Kidney epithelial cell (primary cell): Measurements from ENCODE around the gene WNT3A. TPM values are rescaled to one million over a fixed set of nuclear protein-coding genes. Genes with fewer than 3 reads are reported as not detected.

ENCODE experiments used
- DNase-seq: peaks from one replicate; pipeline ENCODE4 v3.0.0-alpha.2; 2010; ENCODE audit warnings: low read depth
- H3K27me3 ChIP-seq: 2 replicates; pipeline ENCODE4 v1.6.0; 2011; ENCODE audit warnings: low read length; ENCODE audit not compliant: control insufficient read depth, insufficient read depth
- H3K36me3 ChIP-seq: 2 replicates; pipeline ENCODE4 v1.5.1; 2011; ENCODE audit warnings: low read length; ENCODE audit not compliant: control insufficient read depth, insufficient read depth
- H3K4me3 ChIP-seq: 2 replicates; pipeline ENCODE4 v1.5.1; 2011; ENCODE audit warnings: low read depth, mild to moderate bottlenecking, control low read depth, low read length
- total RNA-seq: library from RNA; depleted of rRNA; stranded (reverse); fragments of >200 nt; gene quantifications from 2 replicates; pipeline ENCODE4 v1.2.3, GENCODE V29; 2015
- TF ChIP-seq, protein P1 (sequence below): IDR thresholded peaks from 2 replicates; pipeline ENCODE4 v1.5.1; 2011; ENCODE audit warnings: mild to moderate bottlenecking, moderate library complexity, low read length, control low read depth, inconsistent platforms; ENCODE audit not compliant: insufficient read depth, poor library complexity, severe bottlenecking

Gene WNT3A
- total RNA-seq, 1 donor from 2014 or later: not detected

DNA sequence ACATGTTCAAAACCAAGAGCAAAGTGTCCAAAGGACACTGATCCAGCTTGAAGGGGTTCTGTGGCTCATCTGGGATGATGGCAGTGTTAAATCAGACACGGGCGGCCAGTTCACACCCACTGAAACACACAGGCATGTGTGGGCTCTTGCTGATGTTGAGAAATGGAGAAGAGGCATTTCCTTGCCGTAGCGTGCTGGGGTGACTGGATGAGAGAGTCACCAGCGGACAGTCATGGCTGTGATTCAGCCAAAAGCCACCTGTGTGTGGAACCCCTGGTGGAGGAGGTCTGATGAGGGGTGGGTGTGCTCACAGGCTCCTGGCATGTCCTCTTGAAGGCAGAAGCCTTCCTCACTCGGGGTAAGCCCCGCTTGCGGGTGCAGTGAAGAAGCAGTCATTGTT lies 89.1 kb downstream of the WNT3A start:
- Histone ChIP-seq H3K36me3 (peaks cover 5% of the 10 kb centered on the region), H3K4me3 (no peak overlapping the region), H3K27me3 (no peaks in the 10 kb centered on the region)
- TF ChIP-seq, protein P1, sequence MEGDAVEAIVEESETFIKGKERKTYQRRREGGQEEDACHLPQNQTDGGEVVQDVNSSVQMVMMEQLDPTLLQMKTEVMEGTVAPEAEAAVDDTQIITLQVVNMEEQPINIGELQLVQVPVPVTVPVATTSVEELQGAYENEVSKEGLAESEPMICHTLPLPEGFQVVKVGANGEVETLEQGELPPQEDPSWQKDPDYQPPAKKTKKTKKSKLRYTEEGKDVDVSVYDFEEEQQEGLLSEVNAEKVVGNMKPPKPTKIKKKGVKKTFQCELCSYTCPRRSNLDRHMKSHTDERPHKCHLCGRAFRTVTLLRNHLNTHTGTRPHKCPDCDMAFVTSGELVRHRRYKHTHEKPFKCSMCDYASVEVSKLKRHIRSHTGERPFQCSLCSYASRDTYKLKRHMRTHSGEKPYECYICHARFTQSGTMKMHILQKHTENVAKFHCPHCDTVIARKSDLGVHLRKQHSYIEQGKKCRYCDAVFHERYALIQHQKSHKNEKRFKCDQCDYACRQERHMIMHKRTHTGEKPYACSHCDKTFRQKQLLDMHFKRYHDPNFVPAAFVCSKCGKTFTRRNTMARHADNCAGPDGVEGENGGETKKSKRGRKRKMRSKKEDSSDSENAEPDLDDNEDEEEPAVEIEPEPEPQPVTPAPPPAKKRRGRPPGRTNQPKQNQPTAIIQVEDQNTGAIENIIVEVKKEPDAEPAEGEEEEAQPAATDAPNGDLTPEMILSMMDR: no peak
- no peak for DNase-seq

DNA sequence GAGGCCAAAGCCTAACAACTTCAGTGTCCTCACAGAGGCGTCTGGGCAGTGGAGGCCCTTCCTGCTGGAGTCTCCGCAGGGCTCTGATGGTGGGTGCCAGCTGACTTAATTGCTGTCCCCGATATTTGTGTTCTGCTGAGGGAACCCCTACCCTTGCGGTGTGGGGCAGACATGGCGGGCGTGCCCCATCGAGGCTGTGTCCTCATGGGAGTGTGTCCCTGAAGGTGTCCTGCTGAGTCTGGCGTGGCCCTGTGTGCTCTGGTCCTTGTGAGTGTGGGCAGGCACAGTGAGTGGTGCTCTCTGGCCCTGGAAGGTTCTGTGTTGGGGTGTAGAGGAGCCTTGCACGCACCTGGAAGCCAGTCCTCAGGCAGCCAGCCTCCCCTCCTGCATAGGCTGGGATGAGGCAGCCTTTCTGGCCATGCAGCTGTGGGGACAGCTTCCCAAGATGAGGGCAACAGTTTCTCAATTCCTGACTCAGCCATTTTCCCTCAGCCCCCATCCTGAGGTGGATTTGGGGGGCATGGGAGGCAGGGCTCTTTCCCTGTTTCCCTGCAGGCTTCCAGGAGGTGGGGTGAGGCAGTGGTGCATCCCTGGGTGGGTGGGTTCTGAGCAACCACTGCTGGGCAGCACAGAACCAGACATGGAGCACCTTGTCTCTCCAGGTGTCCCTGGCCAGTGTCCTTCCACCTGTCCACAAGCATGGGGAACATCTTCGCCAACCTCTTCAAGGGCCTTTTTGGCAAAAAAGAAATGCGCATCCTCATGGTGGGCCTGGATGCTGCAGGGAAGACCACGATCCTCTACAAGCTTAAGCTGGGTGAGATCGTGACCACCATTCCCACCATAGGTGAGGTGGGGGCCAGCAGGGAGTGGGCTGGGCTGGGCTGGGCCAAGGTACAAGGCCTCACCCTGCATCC lies 89.9 kb downstream of the WNT3A start:
- Histone ChIP-seq H3K27me3 (no peaks in the 10 kb centered on the region), H3K4me3 (no peak overlapping the region), H3K36me3 (peaks cover 5% of the 10 kb centered on the region)
- no peak for DNase-seq
- TF ChIP-seq, protein P1: no peak

DNA sequence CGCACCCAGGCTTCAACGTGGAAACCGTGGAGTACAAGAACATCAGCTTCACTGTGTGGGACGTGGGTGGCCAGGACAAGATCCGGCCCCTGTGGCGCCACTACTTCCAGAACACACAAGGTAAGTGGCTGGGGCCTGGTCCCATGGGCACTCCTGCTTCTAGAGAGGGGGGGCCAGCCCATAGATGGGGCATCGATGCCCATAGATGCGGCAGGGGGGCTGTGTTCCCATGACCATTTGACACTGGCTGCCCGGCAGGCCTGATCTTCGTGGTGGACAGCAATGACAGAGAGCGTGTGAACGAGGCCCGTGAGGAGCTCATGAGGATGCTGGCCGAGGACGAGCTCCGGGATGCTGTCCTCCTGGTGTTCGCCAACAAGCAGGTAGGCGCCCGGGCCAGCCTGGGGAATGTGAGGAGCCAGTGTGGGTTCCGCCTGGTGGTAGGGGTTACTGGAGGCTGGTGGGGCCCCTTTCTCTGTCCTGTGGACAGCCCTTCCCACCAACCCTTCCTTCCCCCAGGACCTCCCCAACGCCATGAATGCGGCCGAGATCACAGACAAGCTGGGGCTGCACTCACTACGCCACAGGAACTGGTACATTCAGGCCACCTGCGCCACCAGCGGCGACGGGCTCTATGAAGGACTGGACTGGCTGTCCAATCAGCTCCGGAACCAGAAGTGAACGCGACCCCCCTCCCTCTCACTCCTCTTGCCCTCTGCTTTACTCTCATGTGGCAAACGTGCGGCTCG lies 90.7 kb downstream of the WNT3A start:
- no peak for DNase-seq
- Histone ChIP-seq H3K4me3 (no peak overlapping the region), H3K27me3 (no peaks in the 10 kb centered on the region), H3K36me3 (peaks cover 5% of the 10 kb centered on the region)
- TF ChIP-seq, protein P1: no peak

DNA sequence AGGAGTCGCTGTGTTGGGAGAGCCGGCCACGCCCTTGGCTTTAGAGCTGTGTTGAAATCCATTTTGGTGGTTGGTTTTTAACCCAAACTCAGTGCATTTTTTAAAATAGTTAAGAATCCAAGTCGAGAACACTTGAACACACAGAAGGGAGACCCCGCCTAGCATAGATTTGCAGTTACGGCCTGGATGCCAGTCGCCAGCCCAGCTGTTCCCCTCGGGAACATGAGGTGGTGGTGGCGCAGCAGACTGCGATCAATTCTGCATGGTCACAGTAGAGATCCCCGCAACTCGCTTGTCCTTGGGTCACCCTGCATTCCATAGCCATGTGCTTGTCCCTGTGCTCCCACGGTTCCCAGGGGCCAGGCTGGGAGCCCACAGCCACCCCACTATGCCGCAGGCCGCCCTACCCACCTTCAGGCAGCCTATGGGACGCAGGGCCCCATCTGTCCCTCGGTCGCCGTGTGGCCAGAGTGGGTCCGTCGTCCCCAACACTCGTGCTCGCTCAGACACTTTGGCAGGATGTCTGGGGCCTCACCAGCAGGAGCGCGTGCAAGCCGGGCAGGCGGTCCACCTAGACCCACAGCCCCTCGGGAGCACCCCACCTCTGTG lies 91.6 kb downstream of the WNT3A start:
- no peak overlapping the region for H3K4me3 ChIP-seq
- no peak for DNase-seq
- TF ChIP-seq, protein P1: no peak
- H3K36me3 ChIP-seq: peaks cover 5% of the 10 kb centered on the region
- no peaks in the 10 kb centered on the region for H3K27me3 ChIP-seq

DNA sequence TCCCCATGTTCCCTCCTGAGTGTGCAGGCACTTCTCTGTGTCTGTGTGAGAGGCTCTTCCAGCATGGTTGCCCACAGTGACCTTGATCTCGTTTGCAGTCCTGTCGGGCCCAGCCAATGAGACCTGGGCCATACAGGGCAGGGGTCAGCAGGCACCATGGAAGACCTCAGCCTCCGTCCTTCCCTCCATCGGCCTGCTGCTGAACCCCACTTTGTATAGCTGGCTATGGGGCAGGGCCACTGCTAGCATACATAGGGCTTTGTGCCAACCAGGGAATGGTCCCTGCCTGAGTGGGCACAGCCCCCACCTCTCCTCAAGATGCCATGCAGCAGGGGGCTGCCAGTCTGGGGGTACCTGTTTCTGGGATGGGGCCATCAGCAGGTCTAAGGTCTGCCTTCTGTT lies 92.5 kb downstream of the WNT3A start:
- DNase-seq: no peak
- TF ChIP-seq, protein P1: no peak
- Histone ChIP-seq H3K36me3 (peaks cover 5% of the 10 kb centered on the region), H3K27me3 (no peaks in the 10 kb centered on the region), H3K4me3 (no peak overlapping the region)
